ENCODE measurements around the gene ANKRD39.

The ANKRD39 gene

GRCh38 chr2:96875498-96876268 is 17.9 kb upstream of the ANKRD39 start:
- Histone ChIP-seq H3K36me3 (no peaks in the 10 kb centered on the region), H3K27me3 (no peaks in the 10 kb centered on the region), H3K4me3 (ENCODE audit: low read depth, low read length) (no peak overlapping the region), H3K4me1 (peaks cover 16% of the 10 kb centered on the region), H3K9me3 (no peaks in the 10 kb centered on the region)
- DNase-seq, result peak; percentile 48
- TF ChIP-seq CTCF (IDR thresholded peaks at IDR 0.05; ENCODE audit: low read depth, low read length), result no peak

- DNase-seq, result no peak
- Histone ChIP-seq H3K36me3 (no peaks in the 10 kb centered on the region), H3K4me1 (peaks cover 16% of the 10 kb centered on the region), H3K27me3 (no peaks in the 10 kb centered on the region), H3K9me3 (no peaks in the 10 kb centered on the region), H3K4me3 (ENCODE audit: low read depth, low read length) (no peak overlapping the region)
- TF ChIP-seq CTCF (IDR thresholded peaks at IDR 0.05; ENCODE audit: low read depth, low read length), result no peak
These were observed 16.5 kb upstream of the ANKRD39 start for GRCh38 chr2:96874198-96874831.

GRCh38 chr2:96873651-96874096 is 15.9 kb upstream of the ANKRD39 start:
- DNase-seq, result peak; percentile 30
- Histone ChIP-seq H3K27me3 (no peaks in the 10 kb centered on the region), H3K4me1 (peaks cover 16% of the 10 kb centered on the region), H3K4me3 (ENCODE audit: low read depth, low read length) (no peak overlapping the region), H3K36me3 (no peaks in the 10 kb centered on the region), H3K9me3 (no peaks in the 10 kb centered on the region)
- no peak for TF ChIP-seq CTCF (IDR thresholded peaks at IDR 0.05; ENCODE audit: low read depth, low read length)

- no peak for DNase-seq
- no peak for TF ChIP-seq CTCF (IDR thresholded peaks at IDR 0.05; ENCODE audit: low read depth, low read length)
These were observed 15.0 kb upstream of the ANKRD39 start for GRCh38 chr2:96872591-96873349.

GRCh38 chr2:96870626-96871255 is 12.9 kb upstream of the ANKRD39 start:
- DNase-seq, result no peak

More at GRCh38 chr2:96872591-96873349, 15.0 kb upstream of the ANKRD39 start:
- Histone ChIP-seq H3K9me3 (no peaks in the 10 kb centered on the region), H3K36me3 (no peaks in the 10 kb centered on the region), H3K4me1 (peaks cover 16% of the 10 kb centered on the region), H3K4me3 (ENCODE audit: low read depth, low read length) (no peak overlapping the region), H3K27me3 (no peaks in the 10 kb centered on the region)

More at GRCh38 chr2:96870626-96871255, 12.9 kb upstream of the ANKRD39 start:
- H3K27me3 ChIP-seq, result no peaks in the 10 kb centered on the region
- H3K36me3 ChIP-seq, result no peaks in the 10 kb centered on the region
- no peak overlapping the region for H3K4me3 ChIP-seq (ENCODE audit: low read depth, low read length)
- H3K9me3 ChIP-seq, result no peaks in the 10 kb centered on the region
- H3K4me1 ChIP-seq, result peaks cover 13% of the 10 kb centered on the region
- TF ChIP-seq CTCF (IDR thresholded peaks at IDR 0.05; ENCODE audit: low read depth, low read length), result no peak
